Panc1 (cell line): ENCODE data around the gene GNG7.

Experiments
- CTCF ChIP-seq: fragments of 450-650 bp; IDR thresholded peaks from 2 replicates; pipeline ENCODE4 v1.5.1; 2017; ENCODE audit warnings: mild to moderate bottlenecking
- POLR2AphosphoS5 ChIP-seq: IDR thresholded peaks from 2 replicates; pipeline ENCODE4 v1.6.1; 2012; ENCODE audit warnings: mild to moderate bottlenecking, low read depth, low read length, moderate library complexity
- REST ChIP-seq, 2 experiments: IDR thresholded peaks; 2 replicates each; pipeline ENCODE4 v1.6.1; 2011 to 2012; ENCODE audit warnings: low read depth in 2 of 2, control low read depth in 1 of 2, low read length in 1 of 2, mild to moderate bottlenecking in 1 of 2, moderate library complexity in 1 of 2; ENCODE audit not compliant: insufficient read depth in 1 of 2
- TCF7L2 ChIP-seq: IDR thresholded peaks from 2 replicates; pipeline ENCODE4 v1.6.1; 2011; ENCODE audit warnings: mild to moderate bottlenecking, low read depth, low read length, inconsistent platforms

- TF ChIP-seq CTCF (no peak), POLR2AphosphoS5 (no peak), TCF7L2 (no peak), REST (IDR thresholded peaks at IDR 0.05; ENCODE audit: insufficient read depth in 1 of 2, low read depth in 2 of 2, low read length in 1 of 2) (no peak)
Observed at GRCh38 chr19:2656533-2656932, 46.0 kb downstream of the GNG7 start.
